PC-3 (cell line): ENCODE results near the gene PTPN12. TPM values are rescaled to one million over a fixed set of nuclear protein-coding genes. Genes with fewer than 3 reads are reported as not detected.

Experiments
- ATAC-seq: fragments of 200-7000 bp; cut with Tn5 transposase; 2 replicates; pipeline ENCODE4 v1.9.1; 2020; ENCODE audit warnings: mild to moderate bottlenecking, moderate library complexity
- BruUV-seq: library from RNA; stranded (reverse); fragments of 400-500 nt; replicated peaks from 2 replicates; lab custom pipeline; 2021; lab: Mats Ljungman, UMichigan
- CTCF ChIA-PET: fragments of 300-600 bp; sonication (Branson Sonifier 250); formaldehyde crosslinking; loops from one replicate; lab custom pipeline; 2022; ENCODE audit warnings: antibody characterized with exemption; lab: Charles Lee
- POLR2A ChIA-PET: fragments of 300-600 bp; sonication (Branson Sonifier 250); formaldehyde crosslinking; loops from one replicate; lab custom pipeline; 2022; ENCODE audit warnings: antibody characterized with exemption; ENCODE audit not compliant: unreplicated experiment; lab: Charles Lee
- DNase-seq: peaks from one replicate; pipeline ENCODE4 v3.0.0-alpha.2; 2015
- H2AFZ ChIP-seq: fragments of 300-600 bp; sonication (generic); 2 replicates; pipeline ENCODE4 v1.6.0; 2016; ENCODE audit warnings: antibody characterized with exemption, low read length
- H3F3A ChIP-seq: fragments of 300-600 bp; sonication (generic); one replicate; pipeline ENCODE4 v1.6.0; 2017; ENCODE audit warnings: antibody characterized with exemption, low read length, control low read depth, mild to moderate bottlenecking; ENCODE audit not compliant: unreplicated experiment
- H3K27ac ChIP-seq: fragments of 300-600 bp; sonication (generic); 2 replicates; pipeline ENCODE4 v1.5.1; 2016; ENCODE audit warnings: mild to moderate bottlenecking, low read length
- H3K27me3 ChIP-seq: fragments of 300-600 bp; sonication (generic); 2 replicates; pipeline ENCODE4 v1.6.1; 2016; ENCODE audit warnings: low read length, mixed read lengths
- H3K36me3 ChIP-seq: fragments of 300-600 bp; sonication (generic); 2 replicates; pipeline ENCODE4 v1.6.1; 2016; ENCODE audit warnings: low read depth, mixed run types, low read length, mixed read lengths
- H3K4me1 ChIP-seq: fragments of 300-600 bp; sonication (generic); 2 replicates; pipeline ENCODE4 v1.5.1; 2016; ENCODE audit warnings: low read length; ENCODE audit not compliant: insufficient read depth
- H3K4me2 ChIP-seq: fragments of 300-600 bp; sonication (generic); 2 replicates; pipeline ENCODE4 v1.6.0; 2016; ENCODE audit warnings: low read length
- H3K4me3 ChIP-seq: fragments of 300-600 bp; sonication (generic); 2 replicates; pipeline ENCODE4 v1.5.1; 2016; ENCODE audit warnings: mild to moderate bottlenecking, low read length, mixed read lengths
- H3K79me2 ChIP-seq: fragments of 300-600 bp; sonication (generic); 2 replicates; pipeline ENCODE4 v1.6.1; 2017; ENCODE audit warnings: low read length, mixed read lengths
- H3K9ac ChIP-seq: fragments of 300-600 bp; sonication (generic); 2 replicates; pipeline ENCODE4 v1.6.0; 2016; ENCODE audit warnings: mild to moderate bottlenecking, low read length
- H3K9me2 ChIP-seq: fragments of 300-600 bp; sonication (generic); replicated peaks from 2 replicates; pipeline ENCODE4 v1.6.1; 2016; ENCODE audit warnings: mixed run types, low read length, mixed read lengths
- H3K9me3 ChIP-seq: fragments of 300-600 bp; sonication (generic); 2 replicates; pipeline ENCODE4 v1.6.1; 2016; ENCODE audit warnings: low read length, mixed read lengths
- H4K20me1 ChIP-seq: fragments of 300-600 bp; sonication (generic); 2 replicates; pipeline ENCODE4 v1.6.1; 2016; ENCODE audit warnings: low read length, mixed read lengths
- CTCF ChIP-seq: fragments of 300-600 bp; sonication (generic); conservative IDR thresholded peaks from 2 replicates; pipeline ENCODE4 v1.5.1; 2017; ENCODE audit warnings: antibody characterized with exemption, low read depth, mild to moderate bottlenecking, low read length
- EZH2 ChIP-seq: fragments of 300-600 bp; sonication (generic); IDR thresholded peaks from one replicate; pipeline ENCODE4 v1.6.1; 2017; ENCODE audit warnings: antibody characterized with exemption, mild to moderate bottlenecking, low read length; ENCODE audit not compliant: unreplicated experiment
- EZH2phosphoT487 ChIP-seq: fragments of 300-600 bp; sonication (generic); IDR thresholded peaks from 2 replicates; pipeline ENCODE4 v1.6.1; 2018; ENCODE audit warnings: mild to moderate bottlenecking, antibody characterized with exemption, low read length, borderline replicate concordance
- intact Hi-C: fragments of 100-400 bp; cut with micrococcal nuclease; formaldehyde crosslinking; loops from 2 replicates; pipeline ENCODE4 v1.9.0; 2023
- total RNA-seq: library from RNA; depleted of rRNA; stranded (reverse); fragments of >200 nt; gene quantifications from 2 replicates; pipeline ENCODE4 v1.2.3, GENCODE V29; 2014

Gene PTPN12
- total RNA-seq, 1 experiment from 2014 or later = 26.2 TPM

DNA sequence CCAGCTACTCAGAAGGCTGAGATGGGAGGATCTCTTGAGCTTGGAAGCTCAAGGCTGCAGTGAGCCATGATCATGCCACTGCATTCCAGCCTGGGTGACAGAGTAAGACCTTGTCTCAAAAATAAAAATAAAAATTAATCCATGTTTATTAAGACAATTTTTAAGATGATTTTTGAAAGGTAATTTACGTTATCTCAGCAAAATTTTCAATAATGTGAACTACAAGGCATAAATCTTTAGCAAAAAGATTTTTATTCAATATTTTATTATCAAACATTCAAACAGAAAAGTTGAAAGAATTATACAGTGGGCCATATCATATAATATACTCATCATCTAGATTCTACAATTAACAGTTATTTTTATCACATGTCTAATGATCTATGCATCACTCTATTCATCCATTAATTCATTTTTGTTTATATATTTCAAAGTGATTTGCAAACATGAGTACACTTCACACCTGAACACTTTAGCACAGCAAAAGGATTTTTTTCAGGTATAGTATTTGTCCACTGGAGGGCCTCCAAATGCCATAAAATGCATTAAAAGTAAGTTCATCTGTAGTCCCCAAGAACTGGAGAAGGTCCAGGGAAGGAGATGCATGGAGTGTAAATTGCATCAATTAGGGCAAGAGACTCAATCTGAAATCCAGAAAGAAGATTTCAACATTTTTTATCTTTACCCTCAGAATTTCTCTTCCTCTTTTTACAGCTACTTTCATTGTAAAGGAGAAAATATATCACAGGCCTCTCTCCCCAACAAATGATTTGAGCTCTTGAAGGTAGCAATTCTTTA lies 120.5 kb downstream of the PTPN12 start:
- ChIA-PET CTCF (interaction anchor here (0.6 to 0.7 kb wide), 3 partner anchors 40 to 1303 kb away, joined by 3 read pairs; no protein-coding TSS in a partner anchor), POLR2A (no interaction called here)
- intact Hi-C loops = loop anchor here (1.0 to 2.0 kb wide), 2 partner anchors 41 to 102 kb away; no protein-coding TSS in a partner anchor
- H3K27ac ChIP-seq = no peak overlapping the region
- H3K9me2 ChIP-seq = no peaks in the 10 kb centered on the region
- TF ChIP-seq CTCF (peak; percentile 82), EZH2 (no peak)
- DNase-seq (peak; percentile 74), ATAC-seq (peak; percentile 34)
- H3F3A ChIP-seq = no peaks in the 10 kb centered on the region
- 0 out of 2 replicates have a peak, but pooled peaks cover 5% of the 10 kb centered on the region for H3K4me1 ChIP-seq
- H3K27me3 ChIP-seq = no peaks in the 10 kb centered on the region
- no peaks in the 10 kb centered on the region for H4K20me1 ChIP-seq
- BruUV-seq = no TSS peak
- no peak overlapping the region for H3K9ac ChIP-seq
- H3K4me2 ChIP-seq = no peak overlapping the region
- H3K79me2 ChIP-seq = no peaks in the 10 kb centered on the region
- H3K9me3 ChIP-seq = no peaks in the 10 kb centered on the region
- no peak overlapping the region for H3K4me3 ChIP-seq
- H3K36me3 ChIP-seq = peaks cover 21% of the 10 kb centered on the region
- H2AFZ ChIP-seq = no peak overlapping the region

GRCh38 chr7:77658928-77659327 lies 121.8 kb downstream of the PTPN12 start:
- no peaks in the 10 kb centered on the region for H3K27me3 ChIP-seq
- TF ChIP-seq EZH2phosphoT487 = no peak
- no peak for TF ChIP-seq EZH2
- TF ChIP-seq CTCF = no peak
- no peak overlapping the region for H3K9ac ChIP-seq
- CTCF ChIA-PET = interaction anchor here (0.6 kb wide), 1 partner anchor 89 kb away, joined by 7 read pairs; no protein-coding TSS in a partner anchor
- ATAC-seq (no peak), DNase-seq (no peak)
- no peaks in the 10 kb centered on the region for H3K9me2 ChIP-seq
- POLR2A ChIA-PET = no interaction called here
- H3K79me2 ChIP-seq = no peaks in the 10 kb centered on the region
- H3F3A ChIP-seq = no peaks in the 10 kb centered on the region
- H3K36me3 ChIP-seq = peaks cover 16% of the 10 kb centered on the region
- no peaks in the 10 kb centered on the region for H3K9me3 ChIP-seq
- H3K4me3 ChIP-seq = no peak overlapping the region
- intact Hi-C loops = no loop called here
- BruUV-seq = no TSS peak
- no peak overlapping the region for H3K27ac ChIP-seq
- H2AFZ ChIP-seq = no peak overlapping the region
- no peaks in the 10 kb centered on the region for H4K20me1 ChIP-seq
- H3K4me1 ChIP-seq = 0 out of 2 replicates have a peak, but pooled peaks cover 5% of the 10 kb centered on the region
- no peak overlapping the region for H3K4me2 ChIP-seq

- POLR2A ChIA-PET = no interaction called here
- DNase-seq (no peak), ATAC-seq (no peak)
- Histone ChIP-seq H3K4me3 (no peak overlapping the region), H3K9me2 (no peaks in the 10 kb centered on the region), H4K20me1 (no peaks in the 10 kb centered on the region), H3K4me1 (no peaks in the 10 kb centered on the region), H2AFZ (no peak overlapping the region), H3K9me3 (no peaks in the 10 kb centered on the region), H3K27ac (no peak overlapping the region), H3K4me2 (no peak overlapping the region), H3K9ac (no peak overlapping the region), H3K79me2 (no peaks in the 10 kb centered on the region), H3F3A (no peaks in the 10 kb centered on the region), H3K36me3 (peaks cover 5% of the 10 kb centered on the region), H3K27me3 (no peaks in the 10 kb centered on the region)
- TF ChIP-seq CTCF (no peak), EZH2 (no peak), EZH2phosphoT487 (no peak)
- intact Hi-C loops = no loop called here
- no TSS peak for BruUV-seq
- CTCF ChIA-PET = no interaction called here
These were observed 124.7 kb downstream of the PTPN12 start for GRCh38 chr7:77661816-77662215.
